AG10803 (cell line): Measurements from ENCODE around the gene RPL41.
"Not testable (repeated sequence)": the region's sequence is repeated elsewhere in the genome, so short reads cannot be mapped to it uniquely, and the experiment has no call there.

Experiments used
- DNase-seq: peaks from one replicate; pipeline ENCODE4 v3.0.0; 2010; ENCODE audit warnings: low read depth
- H3K4me3 ChIP-seq: 2 replicates; pipeline ENCODE4 v1.5.1; 2011; ENCODE audit warnings: mild to moderate bottlenecking, low read length, control low read depth
- CTCF ChIP-seq: conservative IDR thresholded peaks from 2 replicates; pipeline ENCODE4 v1.5.1; 2011; ENCODE audit warnings: mild to moderate bottlenecking, low read length, control low read depth, inconsistent platforms

Gene RPL41

GRCh38 chr12:56155256-56155845 lies 38.9 kb downstream of the RPL41 start:
- H3K4me3 ChIP-seq = no peak overlapping the region
- TF ChIP-seq CTCF = no peak

GRCh38 chr12:56156464-56157200 lies 40.2 kb downstream of the RPL41 start:
- H3K4me3 ChIP-seq = peak overlapping the region; percentile 100
- not testable (repeated sequence) for DNase-seq

More at GRCh38 chr12:56155256-56155845, 38.9 kb downstream of the RPL41 start:
- no peak for DNase-seq

- peak; percentile 86 for DNase-seq
- TF ChIP-seq CTCF = peak; percentile 71
- peak overlapping the region; percentile 100 for H3K4me3 ChIP-seq
Observed at GRCh38 chr12:56157201-56158028, 41.0 kb downstream of the RPL41 start.

- TF ChIP-seq CTCF = no peak
Observed at GRCh38 chr12:56158029-56158925, 41.8 kb downstream of the RPL41 start, which contains the start of gene MYL6. Gene MYL6 (plus strand): TSS chr12:56158359. CDS start chr12:56158402, 43 bp downstream.

GRCh38 chr12:56158926-56159461 lies 42.6 kb downstream of the RPL41 start:
- peak overlapping the region; percentile 100 for H3K4me3 ChIP-seq
- TF ChIP-seq CTCF = no peak
- DNase-seq = peak; percentile 78

More at GRCh38 chr12:56158029-56158925, 41.8 kb downstream of the RPL41 start, which contains the start of gene MYL6:
- DNase-seq = peak; percentile 98
- peak within 1 kb of the TSS; percentile 100 for H3K4me3 ChIP-seq

- no peak for DNase-seq
- peak overlapping the region; percentile 100 for H3K4me3 ChIP-seq
Observed at GRCh38 chr12:56159482-56160192, 43.2 kb downstream of the RPL41 start.

More at GRCh38 chr12:56159482-56160192, 43.2 kb downstream of the RPL41 start:
- no peak for TF ChIP-seq CTCF
